ENCODE results near the gene NOTCH1. TPM values are rescaled to one million over a fixed set of nuclear protein-coding genes. Genes with fewer than 3 reads are reported as not detected.

The NOTCH1 gene
- total RNA-seq, 1 donor, result 10.5 TPM

- no peak overlapping the region for H3K4me3 ChIP-seq (ENCODE audit: insufficient read depth, low read length)
- peaks cover 98% of the 10 kb centered on the region for H3K36me3 ChIP-seq (ENCODE audit: insufficient read depth, low read length)
- no peak for TF ChIP-seq CTCF (IDR thresholded peaks at IDR 0.05; ENCODE audit: extremely low read depth, low read depth, low read length)
- no peak for DNase-seq (ENCODE audit: insufficient read length, low spot score, missing footprints)
- no peak overlapping the region for H3K4me2 ChIP-seq (ENCODE audit: insufficient read depth, low read length)
- no peak overlapping the region for H2AFZ ChIP-seq (ENCODE audit: low read length)
- H4K20me1 ChIP-seq (ENCODE audit: insufficient read depth, low read length), result peaks cover 41% of the 10 kb centered on the region
- H3K27me3 ChIP-seq (ENCODE audit: insufficient read depth, low read length), result no peaks in the 10 kb centered on the region
- H3K9me3 ChIP-seq (ENCODE audit: low read depth, low read length), result no peaks in the 10 kb centered on the region
- no peak overlapping the region for H3K27ac ChIP-seq (ENCODE audit: low read depth, low read length)
- no peaks in the 10 kb centered on the region for H3K4me1 ChIP-seq (ENCODE audit: insufficient read depth, low read length)
- peaks cover 66% of the 10 kb centered on the region for H3K79me2 ChIP-seq (ENCODE audit: insufficient read depth, low read length)
Measured at GRCh38 chr9:136465500-136466154, 80.2 kb downstream of the NOTCH1 start.

GRCh38 chr9:136464241-136464640 is 81.6 kb downstream of the NOTCH1 start:
- H3K27me3 ChIP-seq (ENCODE audit: insufficient read depth, low read length), result no peaks in the 10 kb centered on the region
- H2AFZ ChIP-seq (ENCODE audit: low read length), result no peak overlapping the region
- DNase-seq (ENCODE audit: insufficient read length, low spot score, missing footprints), result no peak
- peaks cover 52% of the 10 kb centered on the region for H3K79me2 ChIP-seq (ENCODE audit: insufficient read depth, low read length)
- no peak overlapping the region for H3K4me3 ChIP-seq (ENCODE audit: insufficient read depth, low read length)
- H3K27ac ChIP-seq (ENCODE audit: low read depth, low read length), result no peak overlapping the region
- no peaks in the 10 kb centered on the region for H3K4me1 ChIP-seq (ENCODE audit: insufficient read depth, low read length)
- H3K4me2 ChIP-seq (ENCODE audit: insufficient read depth, low read length), result no peak overlapping the region
- no peaks in the 10 kb centered on the region for H3K9me3 ChIP-seq (ENCODE audit: low read depth, low read length)
- H4K20me1 ChIP-seq (ENCODE audit: insufficient read depth, low read length), result peaks cover 28% of the 10 kb centered on the region
- peaks cover 96% of the 10 kb centered on the region for H3K36me3 ChIP-seq (ENCODE audit: insufficient read depth, low read length)
- TF ChIP-seq CTCF (IDR thresholded peaks at IDR 0.05; ENCODE audit: extremely low read depth, low read depth, low read length), result no peak

GRCh38 chr9:136463578-136463977 is 82.3 kb downstream of the NOTCH1 start:
- no peaks in the 10 kb centered on the region for H3K27me3 ChIP-seq (ENCODE audit: insufficient read depth, low read length)
- no peak overlapping the region for H3K4me2 ChIP-seq (ENCODE audit: insufficient read depth, low read length)
- H3K9me3 ChIP-seq (ENCODE audit: low read depth, low read length), result no peaks in the 10 kb centered on the region
- H3K79me2 ChIP-seq (ENCODE audit: insufficient read depth, low read length), result peaks cover 46% of the 10 kb centered on the region
- peaks cover 24% of the 10 kb centered on the region for H4K20me1 ChIP-seq (ENCODE audit: insufficient read depth, low read length)
- TF ChIP-seq CTCF (IDR thresholded peaks at IDR 0.05; ENCODE audit: extremely low read depth, low read depth, low read length), result no peak
- no peak overlapping the region for H2AFZ ChIP-seq (ENCODE audit: low read length)
- no peak overlapping the region for H3K4me3 ChIP-seq (ENCODE audit: insufficient read depth, low read length)
- no peak for DNase-seq (ENCODE audit: insufficient read length, low spot score, missing footprints)
- H3K27ac ChIP-seq (ENCODE audit: low read depth, low read length), result no peak overlapping the region
- H3K4me1 ChIP-seq (ENCODE audit: insufficient read depth, low read length), result no peaks in the 10 kb centered on the region
- H3K36me3 ChIP-seq (ENCODE audit: insufficient read depth, low read length), result peaks cover 96% of the 10 kb centered on the region

- H3K4me3 ChIP-seq (ENCODE audit: insufficient read depth, low read length), result no peak overlapping the region
- H3K27ac ChIP-seq (ENCODE audit: low read depth, low read length), result no peak overlapping the region
- H3K9me3 ChIP-seq (ENCODE audit: low read depth, low read length), result no peaks in the 10 kb centered on the region
- DNase-seq (ENCODE audit: insufficient read length, low spot score, missing footprints), result no peak
- no peaks in the 10 kb centered on the region for H3K27me3 ChIP-seq (ENCODE audit: insufficient read depth, low read length)
- H3K4me2 ChIP-seq (ENCODE audit: insufficient read depth, low read length), result no peak overlapping the region
- no peak for TF ChIP-seq CTCF (IDR thresholded peaks at IDR 0.05; ENCODE audit: extremely low read depth, low read depth, low read length)
- peaks cover 92% of the 10 kb centered on the region for H3K36me3 ChIP-seq (ENCODE audit: insufficient read depth, low read length)
- no peak overlapping the region for H2AFZ ChIP-seq (ENCODE audit: low read length)
- no peaks in the 10 kb centered on the region for H3K4me1 ChIP-seq (ENCODE audit: insufficient read depth, low read length)
- H4K20me1 ChIP-seq (ENCODE audit: insufficient read depth, low read length), result peaks cover 20% of the 10 kb centered on the region
- peaks cover 38% of the 10 kb centered on the region for H3K79me2 ChIP-seq (ENCODE audit: insufficient read depth, low read length)
Measured at GRCh38 chr9:136462664-136463063, 83.2 kb downstream of the NOTCH1 start.

Data from osteoblast (primary cell).